Ureter (tissue), 1 donor: Measurements from ENCODE around the gene SCART1. TPM values are rescaled to one million over a fixed set of nuclear protein-coding genes. Genes with fewer than 3 reads are reported as not detected.
"Not testable (repeated sequence)": the region's sequence is repeated elsewhere in the genome, so short reads cannot be mapped to it uniquely, and the experiment has no call there.

ENCODE experiments used
- DNase-seq: peaks from one replicate; pipeline ENCODE4 v3.0.0-alpha.2; 2020; ENCODE audit warnings: low spot score
- total RNA-seq: library from RNA; stranded (reverse); gene quantifications from one replicate; pipeline ENCODE4 v1.2.4, GENCODE V29; 2023
- donor health status: DM: yes; HTN: yes; CAD: no.

The SCART1 gene
- total RNA-seq = 5.3 TPM

DNA sequence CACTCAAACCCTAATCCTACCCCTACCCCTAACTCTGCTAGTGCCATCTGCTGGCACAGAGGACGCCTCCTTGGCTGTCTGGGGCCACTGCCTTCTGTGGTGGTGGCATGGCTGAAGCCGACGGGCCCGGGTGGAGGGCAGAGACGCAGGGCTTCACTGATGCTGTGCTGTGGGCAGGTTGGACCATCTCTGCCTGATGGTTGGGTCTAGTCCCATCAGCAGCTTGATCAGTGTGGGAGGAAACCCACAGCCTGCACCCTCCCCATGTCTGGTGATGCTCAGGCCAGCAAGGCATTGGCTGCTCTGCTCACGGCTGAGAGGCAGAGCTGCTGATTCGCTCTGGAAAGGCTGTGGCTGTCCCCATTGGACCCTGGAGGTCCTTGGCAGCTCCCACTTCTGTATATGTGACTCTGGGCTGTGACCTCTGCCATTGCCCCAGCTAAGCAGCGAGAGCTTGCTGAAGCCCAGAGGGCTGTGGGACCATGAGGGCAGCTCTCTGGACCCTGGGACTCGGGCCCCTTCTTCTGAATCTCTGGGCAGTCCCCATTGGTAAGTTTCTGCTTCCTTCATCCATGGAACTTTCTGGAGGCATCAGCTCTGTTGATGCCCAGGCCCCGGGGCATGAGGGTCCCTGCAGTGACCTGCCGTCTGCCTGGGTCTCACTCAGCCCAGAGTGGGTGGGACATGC lies at the start of gene SCART1:
SCART1 (plus strand) TSS at position 430 of the 688 bp plus-strand sequence; CDS start at position 483, 53 bp downstream.
- DNase-seq = no peak

DNA sequence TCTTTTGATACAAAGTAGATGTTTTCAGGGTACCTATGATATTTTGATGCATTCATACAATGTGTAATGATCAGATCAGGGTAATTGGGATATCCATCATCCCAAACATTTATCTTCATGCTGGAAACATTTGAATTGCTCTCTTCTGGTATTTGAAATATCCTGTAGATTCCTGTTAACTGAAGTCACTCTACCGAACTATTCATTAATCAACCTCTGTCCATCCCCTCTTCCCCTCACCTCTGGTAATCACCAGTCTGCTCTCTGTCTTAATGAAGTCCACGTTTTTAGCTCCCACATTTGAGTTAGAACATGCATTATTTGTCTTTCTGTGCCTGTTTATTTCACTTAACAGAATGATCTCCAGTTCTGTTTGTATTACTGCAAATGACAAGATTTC lies 48.5 kb upstream of the SCART1 start:
- DNase-seq = no peak

DNA sequence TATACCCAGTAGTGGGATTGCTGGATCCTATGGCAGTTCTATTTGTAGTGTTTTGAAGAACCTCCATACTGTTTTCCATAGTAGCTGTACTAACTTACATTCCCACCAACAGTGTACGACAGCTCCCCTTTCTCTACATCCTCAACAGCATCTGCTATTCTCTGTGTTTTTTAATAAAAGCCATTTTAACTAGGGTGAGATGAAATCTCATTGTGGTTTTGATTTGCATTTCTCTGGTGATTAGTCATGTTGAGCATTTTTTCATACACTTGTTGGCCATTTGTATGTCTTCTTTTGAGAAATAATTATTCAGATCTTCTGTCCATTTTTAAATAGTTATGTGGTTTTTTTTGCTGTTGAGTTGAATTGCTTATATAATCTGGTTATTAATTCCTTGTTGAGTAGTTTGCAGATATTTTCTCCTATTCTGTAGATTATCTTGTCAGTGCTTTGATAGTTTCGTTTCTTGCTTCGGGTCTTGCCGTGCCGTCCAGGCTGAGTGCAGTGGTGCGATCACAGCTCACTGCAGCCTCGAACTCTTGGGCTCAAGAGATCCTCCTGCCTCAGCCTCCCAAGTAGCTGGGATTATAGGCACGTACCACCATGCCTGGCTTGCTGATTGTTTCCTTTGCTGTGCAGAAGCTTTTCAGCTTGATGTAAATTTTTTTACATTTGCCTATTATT lies 47.8 kb upstream of the SCART1 start:
- DNase-seq = no peak

DNA sequence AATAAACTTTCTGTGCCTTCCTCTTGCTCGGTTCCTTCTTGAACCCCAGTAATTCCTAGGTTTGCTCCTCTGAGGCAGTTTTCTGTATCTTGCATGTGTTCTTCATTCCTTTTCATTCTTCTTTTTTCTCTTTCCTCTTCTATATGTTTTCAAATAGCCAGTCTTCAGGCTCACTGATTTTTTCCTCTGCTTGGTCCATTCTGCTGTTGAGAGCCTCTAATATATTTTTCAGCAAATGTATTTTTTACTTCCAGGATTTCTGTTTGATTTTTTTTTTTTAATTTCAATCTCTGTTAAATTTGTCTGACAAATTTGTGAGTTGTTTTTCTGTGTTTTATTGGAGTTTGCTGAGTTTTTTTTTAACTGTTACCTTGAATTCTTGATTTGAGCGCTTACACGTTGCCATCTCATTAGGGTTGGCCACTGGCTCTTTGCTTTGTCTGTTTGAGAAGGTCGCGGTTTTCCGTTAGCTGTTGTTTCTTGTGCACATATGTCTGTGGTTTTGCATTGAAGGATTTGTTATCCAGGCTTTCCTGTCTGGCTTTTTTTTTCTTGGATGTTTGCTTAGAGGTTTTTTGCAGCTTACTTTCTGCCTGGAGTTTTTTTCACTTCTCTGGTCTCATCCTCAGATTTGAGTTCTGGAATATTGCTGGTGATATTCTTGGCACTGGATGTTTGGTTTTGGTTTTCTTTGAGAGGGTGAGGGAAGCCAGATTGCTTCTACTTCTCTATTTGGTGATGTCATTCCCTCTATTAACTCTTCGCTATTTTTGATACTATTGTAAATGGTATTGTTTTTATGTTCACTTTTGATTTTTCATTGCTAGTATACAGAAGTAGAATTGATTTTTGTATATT lies 42.0 kb upstream of the SCART1 start:
- DNase-seq = no peak

DNA sequence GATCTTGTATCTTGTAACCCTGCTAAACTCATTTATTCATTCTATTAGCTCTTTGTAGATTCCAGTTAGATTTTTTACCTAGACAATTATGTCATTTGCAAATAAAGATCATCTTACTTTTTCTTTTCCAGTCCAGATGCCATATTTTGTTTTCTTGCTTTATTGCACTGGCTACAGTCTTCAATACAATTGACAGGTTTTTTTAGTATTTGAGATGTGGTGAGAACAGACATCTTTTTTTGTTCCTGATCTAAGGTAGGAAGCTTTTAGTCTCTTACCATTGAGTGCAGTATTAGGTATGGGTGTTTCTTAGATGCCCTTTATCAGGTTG lies 41.4 kb upstream of the SCART1 start:
- DNase-seq = no peak

DNA sequence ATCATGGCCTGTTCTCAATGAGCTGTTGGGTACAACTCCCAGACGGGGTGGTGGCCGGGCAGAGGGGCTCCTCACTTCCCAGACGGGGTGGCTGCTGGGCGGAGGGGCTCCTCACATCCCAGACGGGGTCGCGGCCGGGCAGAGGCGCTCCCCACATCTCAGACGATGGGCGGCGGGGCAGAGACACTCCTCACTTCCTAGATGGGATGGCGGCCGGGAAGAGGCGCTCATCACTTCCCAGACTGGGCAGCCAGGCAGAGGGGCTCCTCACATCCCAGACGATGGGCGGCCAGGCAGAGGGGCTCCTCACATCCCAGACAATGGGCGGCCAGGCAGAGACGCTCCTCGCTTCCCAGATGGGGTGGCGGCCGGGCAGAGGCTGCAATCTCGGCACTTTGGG lies 39.3 kb upstream of the SCART1 start:
- not testable (repeated sequence) for DNase-seq

DNA sequence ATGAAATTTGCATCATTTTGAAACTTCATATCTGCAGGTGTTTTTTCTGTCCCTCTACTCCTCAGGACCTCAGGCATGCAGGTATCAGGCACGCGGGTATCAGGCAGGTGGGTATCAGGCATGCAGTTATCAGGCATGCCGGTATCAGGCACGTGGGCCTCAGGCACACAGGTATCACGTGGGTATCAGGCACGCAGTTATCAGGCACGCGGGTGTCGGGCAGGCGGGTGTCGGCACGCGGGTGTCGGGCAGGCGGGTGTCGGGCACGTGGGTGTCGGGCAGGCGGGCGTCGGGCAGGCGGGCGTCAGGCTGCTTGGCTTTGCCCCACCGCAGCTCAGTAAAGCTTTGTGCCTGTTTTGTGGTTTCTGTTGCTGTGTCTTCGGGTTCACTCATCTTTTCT lies 38.0 kb upstream of the SCART1 start:
- no peak for DNase-seq

DNA sequence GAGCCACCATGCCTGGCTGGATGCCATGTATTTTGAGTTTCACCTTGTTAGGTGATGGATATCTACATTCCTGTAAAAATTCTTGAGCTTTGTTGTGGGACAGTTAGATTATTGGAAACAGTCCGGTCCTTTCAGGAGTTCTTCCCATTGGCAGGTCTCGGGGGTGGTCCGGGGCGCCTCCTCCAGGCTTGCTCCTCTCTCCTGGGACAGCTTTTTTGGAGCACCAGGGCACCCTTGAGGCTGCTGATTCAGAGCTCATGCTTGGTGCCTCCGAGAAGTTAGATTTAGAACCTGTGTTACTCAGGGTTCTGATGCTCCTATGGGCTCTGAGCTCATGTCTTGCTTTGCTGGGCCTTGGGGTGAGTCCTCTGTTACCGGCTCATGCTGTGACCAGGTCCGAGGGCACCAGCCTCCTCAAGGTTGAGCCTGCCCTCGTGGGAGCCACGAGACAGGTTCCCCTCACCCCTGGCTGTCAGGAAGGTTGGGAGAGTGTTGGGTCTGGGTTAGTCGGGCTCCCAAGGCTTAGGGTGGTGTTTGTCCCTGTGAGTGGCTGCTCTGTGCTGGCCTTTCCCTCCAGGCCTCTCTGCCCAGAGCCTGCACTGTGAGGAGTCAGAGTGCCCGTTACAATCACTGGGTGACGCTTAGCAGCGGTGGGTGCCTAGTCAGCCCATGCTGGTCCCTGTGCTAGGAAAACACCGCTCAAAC lies 35.3 kb upstream of the SCART1 start:
- DNase-seq = no peak

DNA sequence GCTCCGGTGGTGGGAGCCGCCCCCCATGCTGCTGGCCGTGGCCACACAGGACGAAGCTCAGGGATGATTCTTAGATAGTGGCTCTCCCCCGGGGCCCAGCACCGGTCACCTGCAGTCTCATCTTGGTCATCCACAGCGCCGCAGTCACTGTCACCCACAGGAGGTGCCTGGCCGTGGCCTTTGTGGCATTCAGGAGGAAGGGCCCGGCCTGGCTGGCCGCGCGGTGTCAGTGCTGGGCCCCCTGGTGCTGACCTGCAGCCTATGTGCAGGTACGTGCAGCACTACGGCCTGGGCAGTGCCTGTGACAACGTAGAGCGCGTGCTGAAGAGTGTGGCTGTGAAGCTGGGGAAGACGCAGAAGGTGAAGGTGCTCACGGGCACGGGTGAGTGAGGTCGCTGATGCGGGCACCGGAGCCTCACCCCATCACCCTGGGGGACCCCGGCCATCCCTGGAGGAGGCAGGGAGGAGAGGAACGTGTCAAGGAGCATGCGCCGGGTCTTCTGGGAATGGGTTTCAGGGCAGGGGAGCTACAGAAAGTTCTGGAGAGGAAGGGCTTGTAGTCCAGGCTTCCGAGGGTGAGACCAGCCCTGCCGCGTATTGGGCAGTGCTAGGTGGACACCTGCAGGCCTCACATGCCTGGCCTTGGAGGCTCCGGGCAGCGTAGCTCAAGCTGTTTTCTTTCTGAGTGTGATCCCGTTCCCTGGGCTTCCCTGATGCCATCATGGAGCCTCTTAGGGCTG lies 34.4 kb upstream of the SCART1 start:
- no peak for DNase-seq

DNA sequence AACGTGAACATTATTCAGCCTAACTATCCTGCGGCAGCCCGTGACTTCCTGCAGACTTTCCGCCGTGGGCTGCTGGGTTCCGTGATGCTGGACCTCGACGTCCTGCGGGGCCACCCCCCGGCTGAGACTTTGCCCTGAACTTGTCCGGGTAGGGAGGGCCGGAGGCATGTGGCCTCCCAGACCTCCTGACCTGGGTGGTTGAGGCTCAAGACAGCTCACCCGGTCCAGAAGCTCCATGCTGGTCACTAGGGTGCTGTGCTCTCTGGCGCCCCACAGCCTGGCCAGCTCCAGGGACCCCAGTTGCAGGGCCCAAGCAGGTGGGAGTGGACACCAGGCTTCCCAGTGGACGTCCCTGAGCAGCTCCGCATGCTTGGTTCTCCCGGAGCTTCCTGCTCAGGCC lies 33.7 kb upstream of the SCART1 start:
- no peak for DNase-seq

DNA sequence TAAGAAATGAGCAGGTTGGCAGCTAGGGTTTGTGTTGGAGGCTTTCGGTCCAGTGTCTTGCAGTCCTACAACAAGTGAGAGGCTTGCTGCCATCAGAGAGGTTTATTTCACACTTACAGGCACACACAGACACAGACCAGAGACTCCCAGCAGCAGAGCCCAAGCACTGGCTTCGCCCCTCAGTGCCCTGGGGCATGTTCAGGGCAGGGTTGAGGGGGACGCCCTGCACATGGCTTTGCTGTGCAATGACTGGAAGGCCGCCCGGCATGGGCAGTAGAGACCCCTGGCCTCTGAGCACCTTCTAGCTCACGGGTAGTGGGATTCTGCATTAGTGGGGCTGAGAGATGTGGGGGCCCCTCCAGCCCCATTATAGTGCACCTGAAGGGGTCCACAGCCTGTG lies 33.2 kb upstream of the SCART1 start:
- DNase-seq = no peak

DNA sequence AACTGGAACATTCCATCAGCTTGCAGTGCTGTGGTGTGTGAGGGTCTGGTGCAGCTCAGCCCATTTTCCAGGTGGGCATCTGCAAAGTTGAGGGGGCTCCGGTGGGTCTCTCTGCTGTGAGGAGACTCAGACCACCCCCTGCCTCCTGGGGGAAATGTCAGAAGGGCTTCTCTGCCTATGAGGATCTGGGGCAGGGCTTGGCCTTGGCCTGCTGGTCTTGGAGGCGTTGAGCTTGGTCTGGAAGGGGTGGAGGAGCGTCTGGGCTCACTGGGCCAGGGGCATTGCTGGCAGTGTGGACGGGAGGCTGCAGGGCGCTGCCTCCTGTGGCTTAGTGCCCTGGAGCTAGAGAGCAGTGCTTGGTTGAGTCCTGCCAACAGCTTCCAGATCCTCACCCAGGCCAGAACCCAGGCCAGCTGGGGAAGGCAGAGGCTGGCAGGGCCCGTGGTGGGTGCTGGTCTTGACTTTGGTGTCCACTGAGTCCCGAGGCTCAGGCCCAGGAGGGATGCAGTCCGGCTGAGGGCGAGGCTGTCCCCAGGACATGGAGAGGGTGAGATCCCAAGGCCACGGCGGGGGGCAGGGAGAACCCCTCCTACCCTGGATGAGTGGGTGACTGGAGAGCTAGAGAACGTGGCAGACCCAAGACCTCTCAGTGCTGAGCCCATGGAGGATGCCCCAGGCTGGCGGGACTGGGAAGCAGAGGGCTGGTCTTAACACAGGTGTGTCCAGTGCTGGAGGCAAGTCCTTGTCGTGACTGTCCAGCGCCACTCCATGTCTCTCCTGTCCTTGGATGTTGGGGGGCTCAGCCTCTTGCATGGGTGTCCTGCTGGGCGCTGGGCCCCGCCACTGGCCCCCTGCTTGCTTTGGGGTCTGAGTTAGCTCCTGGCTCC lies 32.2 kb upstream of the SCART1 start:
- DNase-seq = no peak

DNA sequence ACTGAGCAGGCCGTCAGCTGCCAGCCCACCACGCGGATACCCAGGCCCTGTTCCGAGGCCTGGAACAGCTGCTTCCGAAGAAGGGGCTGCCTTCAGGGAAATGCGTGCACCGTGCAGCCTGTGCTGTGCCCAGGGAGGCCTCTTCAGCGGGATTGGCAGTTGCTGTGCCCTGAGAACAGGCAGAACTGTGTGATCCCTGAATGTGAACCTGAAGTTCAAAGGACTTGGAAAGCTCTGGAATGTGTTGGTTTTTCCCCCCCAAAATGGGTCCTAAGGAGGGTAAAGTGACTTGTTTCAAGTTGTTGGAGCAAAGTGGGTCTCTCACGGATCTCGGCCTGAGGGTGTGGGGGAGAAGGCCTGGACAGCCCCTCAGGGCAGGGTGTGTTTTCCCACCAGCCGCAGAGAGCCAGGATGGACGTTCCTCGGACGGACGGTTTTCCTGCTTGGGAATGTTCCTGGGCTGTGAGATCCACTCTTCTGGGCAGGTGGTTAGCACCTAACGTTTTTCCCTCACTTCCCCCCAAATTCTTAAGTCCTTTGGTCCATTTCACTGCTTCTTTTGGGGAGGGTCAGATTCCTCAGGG lies 31.4 kb upstream of the SCART1 start:
- no peak for DNase-seq

DNA sequence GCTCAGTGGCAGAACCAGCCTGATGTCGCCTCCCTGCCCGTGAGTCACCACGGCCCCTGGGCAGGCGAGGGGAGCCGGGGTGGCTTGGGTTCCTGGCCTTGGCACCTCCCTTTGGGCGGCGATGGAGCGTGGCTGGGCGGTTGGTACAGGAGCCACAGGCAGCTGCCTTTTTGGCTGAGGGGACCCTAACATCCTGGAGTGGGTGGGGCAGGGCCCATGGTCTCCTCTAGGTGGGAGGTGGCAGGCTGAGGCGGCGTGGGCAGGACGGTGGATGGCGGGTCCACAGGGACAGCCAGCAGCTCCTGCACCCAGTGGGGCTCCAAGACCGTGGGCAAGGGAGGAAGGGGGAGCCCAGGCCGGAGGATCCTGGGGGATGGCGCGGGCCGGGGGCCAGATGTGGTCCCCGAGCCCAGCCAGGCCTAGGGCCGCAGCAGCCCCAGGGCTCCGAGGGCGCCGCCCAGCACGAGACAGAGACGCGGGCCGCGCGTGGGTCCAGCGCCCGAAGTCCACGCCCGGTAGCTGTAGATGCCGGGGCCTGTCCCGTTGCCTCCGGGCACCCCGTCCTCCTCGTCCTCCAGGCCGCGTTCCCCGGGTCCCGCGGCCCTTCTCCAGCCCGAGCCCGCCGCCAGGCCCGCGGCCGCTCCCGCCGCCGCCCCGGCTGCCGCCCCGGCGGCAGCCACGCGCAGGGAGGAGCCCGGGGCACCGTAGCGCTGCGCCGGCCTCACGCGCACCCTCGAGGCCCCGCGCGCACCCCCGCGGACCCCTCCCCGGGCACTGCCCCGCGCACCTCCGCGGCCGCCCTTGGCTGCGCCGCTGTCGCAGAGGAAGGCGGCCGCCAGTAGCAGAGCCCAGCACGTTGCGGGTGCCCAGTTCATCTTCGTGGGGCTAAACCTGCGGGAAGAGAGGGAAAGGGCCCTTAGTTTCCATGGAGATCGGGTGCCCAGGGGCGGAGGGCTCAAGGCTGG lies 30.7 kb upstream of the SCART1 start:
- no peak for DNase-seq

DNA sequence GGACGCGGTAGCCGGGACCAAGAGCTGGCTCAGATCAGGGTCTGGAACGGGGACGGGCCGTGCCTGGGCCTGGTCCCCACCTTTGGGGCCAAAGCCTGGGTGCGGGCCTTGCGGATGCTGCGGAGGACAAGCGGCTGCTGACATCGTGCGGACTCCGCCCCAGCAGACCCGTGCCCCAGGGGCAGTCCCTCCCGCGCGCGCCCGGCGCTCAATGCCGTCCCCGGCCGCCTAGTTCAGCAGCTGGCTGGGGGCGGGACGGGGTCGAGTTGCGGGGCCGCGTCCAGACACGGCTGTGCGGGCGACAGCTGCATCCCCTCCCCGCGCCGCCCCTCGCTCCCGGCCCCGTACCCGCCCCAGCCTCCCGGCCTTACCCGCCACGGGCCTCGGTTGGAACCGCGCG lies 29.6 kb upstream of the SCART1 start:
- not testable (repeated sequence) for DNase-seq

DNA sequence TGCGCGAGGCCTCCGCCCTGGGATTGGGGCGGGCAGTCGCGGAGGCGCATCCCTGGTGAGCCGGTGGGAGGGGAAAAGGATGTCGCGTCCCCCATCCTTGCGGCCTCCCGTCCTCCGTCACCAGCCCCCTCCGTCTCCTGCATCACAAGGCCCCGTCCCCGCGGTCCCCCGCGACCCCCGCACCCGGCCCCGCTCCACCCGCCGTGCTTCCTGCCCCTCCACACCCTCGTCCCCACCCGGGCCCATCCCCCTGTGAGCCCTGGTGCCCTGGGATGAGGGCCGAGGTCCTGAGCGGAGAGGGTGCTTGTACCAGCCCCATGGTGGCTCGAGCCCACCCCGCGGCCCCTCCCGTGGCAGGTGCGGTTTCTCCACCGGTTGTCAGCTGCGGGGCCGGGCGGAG lies 29.1 kb upstream of the SCART1 start, which contains the start of gene SPRN:
SPRN (minus strand) TSS at position 25 of the 400 bp plus-strand sequence. CDS start 944 bp downstream, outside the sequence.
- not testable (repeated sequence) for DNase-seq

DNA sequence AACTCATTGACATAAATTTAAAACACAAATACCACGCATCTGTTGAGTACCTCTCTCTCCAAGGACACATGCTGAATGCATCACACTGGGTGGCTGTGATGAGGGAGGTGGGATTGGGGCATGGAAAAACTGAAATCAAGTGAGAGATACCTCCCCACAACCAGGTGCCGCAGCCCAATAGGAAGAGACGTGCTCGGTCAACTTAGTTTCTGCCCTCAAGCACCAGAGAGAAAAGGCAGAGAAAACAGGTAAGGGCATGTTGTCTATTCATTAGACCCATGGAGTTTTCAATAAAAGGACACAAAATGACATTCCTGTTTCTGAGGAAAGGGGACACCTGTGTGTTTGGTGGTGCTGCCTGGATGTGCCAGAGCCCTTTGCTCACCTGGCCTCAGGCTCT lies 24.2 kb upstream of the SCART1 start:
- not testable (repeated sequence) for DNase-seq

DNA sequence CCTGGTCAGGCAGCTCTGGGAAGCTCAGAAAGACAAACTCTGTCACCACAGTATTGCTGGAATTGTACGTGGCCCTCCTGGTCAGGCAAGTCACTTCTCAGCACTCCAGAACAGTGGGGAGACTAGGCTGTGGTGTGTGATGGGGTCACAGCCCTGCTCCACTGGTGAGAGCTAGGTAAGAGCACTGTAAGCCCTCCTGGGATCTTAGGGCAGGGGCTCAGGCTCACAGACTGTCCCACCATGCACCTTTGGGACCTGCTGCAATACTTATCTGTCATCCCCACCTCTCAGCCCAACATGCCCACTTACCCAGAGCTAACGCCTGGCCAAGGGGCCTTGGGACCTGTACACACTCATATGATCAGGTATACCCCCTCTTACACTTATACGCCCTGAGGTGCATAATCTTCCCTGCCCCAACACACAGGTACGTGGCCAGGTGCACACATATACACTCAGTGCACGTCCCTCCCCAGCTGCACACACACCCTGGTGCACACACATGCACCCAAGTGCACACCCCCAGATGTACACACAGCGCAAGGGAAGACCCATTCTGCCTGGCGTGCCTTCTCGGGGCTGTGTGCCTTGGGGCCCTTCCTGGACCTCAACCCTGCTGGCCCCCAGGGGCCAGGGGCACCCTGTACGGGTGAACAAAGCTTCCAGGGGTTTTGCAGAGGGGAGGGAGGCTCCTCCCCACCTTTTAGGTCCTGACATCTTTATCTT lies 21.7 kb upstream of the SCART1 start:
- not testable (repeated sequence) for DNase-seq
